GM21360 (cell line): ENCODE data around the gene PDHX.

Experiments
- ATAC-seq: cut with Tn5 transposase; IDR thresholded peaks from one replicate; pipeline ENCODE4 v1.9.1; 2021; ENCODE audit warnings: mild to moderate bottlenecking, moderate library complexity; ENCODE audit not compliant: unreplicated experiment

Gene PDHX

GRCh38 chr11:34988294-34989255 is 72.2 kb downstream of the PDHX start:
- peak; percentile 80 for ATAC-seq

DNA sequence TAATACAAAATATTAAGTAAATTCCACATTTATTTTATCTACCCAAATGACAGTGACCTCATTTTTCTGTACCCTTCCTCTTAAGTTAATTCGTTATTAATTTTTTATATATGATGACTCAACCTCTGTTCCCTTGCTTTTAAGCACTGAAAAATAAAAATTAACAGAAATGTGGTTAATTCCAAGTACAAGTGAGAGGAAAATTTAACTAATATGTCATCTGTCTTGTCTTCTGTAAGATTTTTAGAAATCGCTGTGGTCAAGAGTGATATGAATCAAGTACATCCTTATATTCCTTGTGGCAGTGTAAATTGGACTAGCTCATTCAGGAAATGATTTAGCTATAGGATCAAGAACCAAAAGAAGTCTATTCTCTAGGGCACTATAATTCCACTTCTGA is 74.5 kb downstream of the PDHX start:
- no peak for ATAC-seq

DNA sequence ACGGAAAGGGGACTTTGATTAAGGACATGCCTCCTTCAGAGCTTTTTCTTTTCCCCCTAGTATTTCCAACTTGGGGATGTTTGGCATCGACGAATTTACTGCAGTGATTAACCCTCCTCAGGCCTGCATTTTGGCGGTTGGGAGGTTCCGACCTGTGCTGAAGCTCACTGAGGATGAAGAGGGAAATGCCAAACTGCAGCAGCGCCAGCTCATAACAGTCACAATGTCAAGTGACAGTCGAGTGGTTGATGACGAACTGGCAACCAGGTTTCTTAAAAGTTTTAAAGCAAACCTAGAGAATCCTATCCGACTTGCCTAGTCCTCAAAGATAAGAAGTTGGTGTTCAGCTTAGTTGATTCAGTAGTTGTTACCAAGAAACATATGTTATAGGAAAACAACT is 78.4 kb downstream of the PDHX start:
- ATAC-seq: no peak

GRCh38 chr11:34996958-34997357 is 80.5 kb downstream of the PDHX start:
- ATAC-seq: no peak

DNA sequence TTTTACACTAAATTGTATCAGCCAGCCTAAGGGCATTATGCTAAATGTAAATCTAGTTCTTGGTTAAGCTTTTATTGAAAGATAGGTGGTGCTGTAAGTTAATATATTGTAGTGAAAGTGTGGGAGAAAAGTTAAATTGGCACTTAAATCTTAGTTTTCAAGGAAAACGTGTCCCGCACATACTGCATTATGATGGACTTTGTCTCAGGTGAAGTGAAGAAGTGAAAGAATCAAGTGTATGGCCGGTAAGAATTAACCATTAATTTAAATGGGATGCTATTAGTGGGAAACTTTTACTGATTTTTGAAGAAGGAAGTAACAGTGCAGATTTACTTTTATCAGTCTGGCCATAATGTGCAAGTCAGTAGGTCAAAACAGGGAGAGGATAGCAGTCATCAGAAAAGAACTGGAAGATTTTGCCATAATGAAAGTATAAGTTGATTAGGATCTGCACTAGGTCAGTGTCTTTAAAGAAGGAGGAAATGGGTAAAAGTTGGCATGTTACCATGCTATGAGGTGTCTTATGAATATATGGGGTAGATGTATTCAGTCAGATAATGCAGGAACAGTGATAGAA is 81.6 kb downstream of the PDHX start:
- ATAC-seq: no peak

- ATAC-seq: no peak
Measured at GRCh38 chr11:34999453-34999852, 83.0 kb downstream of the PDHX start.

DNA sequence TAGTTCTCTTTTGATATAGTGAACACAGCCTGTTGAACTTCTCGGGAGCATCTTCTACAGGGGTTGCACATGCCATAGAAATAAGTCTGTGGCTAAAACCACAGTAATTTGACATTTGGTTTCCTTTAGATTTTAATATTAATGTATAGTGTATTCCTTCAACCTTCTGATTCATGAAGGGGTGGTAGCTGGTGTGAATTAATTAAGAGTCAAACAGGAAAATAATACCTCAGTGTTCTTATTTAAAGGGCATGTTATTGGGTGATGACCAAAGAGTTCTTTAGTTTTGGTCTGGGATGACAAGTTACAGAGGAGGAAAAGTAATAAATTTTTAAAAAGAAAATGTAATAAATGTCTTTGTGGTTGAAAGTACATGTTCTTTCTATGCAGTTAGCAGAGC is 86.8 kb downstream of the PDHX start:
- ATAC-seq: no peak

GRCh38 chr11:35003658-35004057 is 87.2 kb downstream of the PDHX start:
- ATAC-seq: no peak

DNA sequence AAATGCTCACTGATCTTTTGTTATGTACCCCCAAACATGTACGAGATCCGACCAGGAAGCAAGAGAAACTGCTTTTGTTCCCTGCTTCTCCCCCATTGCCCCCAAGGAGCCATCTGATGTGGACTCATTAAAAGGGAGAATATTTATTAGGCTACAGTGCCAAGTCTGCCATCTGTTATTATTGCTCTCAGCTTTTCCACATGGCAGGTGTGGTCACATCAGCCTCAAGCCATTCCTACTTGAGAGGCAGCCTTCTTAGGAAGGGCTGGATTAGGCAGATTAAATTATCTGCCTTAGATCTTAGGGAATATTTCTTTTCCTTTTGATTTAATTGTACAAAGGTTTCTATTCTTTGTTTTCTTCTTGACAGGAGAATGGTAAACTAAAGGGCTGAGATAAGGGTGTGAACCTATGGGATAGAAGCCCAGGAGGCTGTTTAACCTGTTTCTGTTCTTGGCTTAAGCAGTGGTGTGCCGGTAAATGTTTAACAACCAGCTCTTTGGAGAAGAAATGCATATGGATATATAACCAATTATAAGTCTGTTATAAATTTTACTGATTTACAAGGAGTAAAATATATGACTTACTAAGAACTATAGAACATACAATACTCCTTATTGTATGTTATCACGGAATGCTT is 88.8 kb downstream of the PDHX start:
- ATAC-seq: no peak

GRCh38 chr11:35006389-35007128 is 90.1 kb downstream of the PDHX start:
- ATAC-seq: peak; percentile 86

- peak; percentile 56 for ATAC-seq
Measured at GRCh38 chr11:35007277-35007676, 90.9 kb downstream of the PDHX start.

- ATAC-seq: no peak
Measured at GRCh38 chr11:35009191-35009943, 92.9 kb downstream of the PDHX start.

- ATAC-seq: no peak
Measured at GRCh38 chr11:35009944-35010342, 93.5 kb downstream of the PDHX start.

DNA sequence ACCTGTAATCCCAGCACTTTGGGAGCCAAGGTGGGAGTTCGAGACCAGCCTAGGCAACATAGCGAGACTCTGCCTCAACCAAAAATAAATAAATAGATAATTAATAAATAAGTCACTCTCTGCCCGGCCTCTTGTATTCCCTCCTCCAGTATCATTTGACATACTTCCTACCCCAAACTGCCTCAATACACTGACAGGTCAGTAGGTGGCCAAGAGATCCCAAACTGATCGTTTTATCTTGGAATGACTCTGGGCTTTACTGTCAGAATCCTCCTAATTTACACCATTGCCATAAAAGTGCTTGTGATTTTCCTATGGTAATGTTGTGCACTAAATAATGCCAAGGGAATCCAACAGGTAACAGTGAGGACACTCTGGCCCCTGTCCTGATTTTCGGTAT is 94.2 kb downstream of the PDHX start:
- ATAC-seq: no peak

- no peak for ATAC-seq
Measured at GRCh38 chr11:35011389-35011788, 95.0 kb downstream of the PDHX start.

DNA sequence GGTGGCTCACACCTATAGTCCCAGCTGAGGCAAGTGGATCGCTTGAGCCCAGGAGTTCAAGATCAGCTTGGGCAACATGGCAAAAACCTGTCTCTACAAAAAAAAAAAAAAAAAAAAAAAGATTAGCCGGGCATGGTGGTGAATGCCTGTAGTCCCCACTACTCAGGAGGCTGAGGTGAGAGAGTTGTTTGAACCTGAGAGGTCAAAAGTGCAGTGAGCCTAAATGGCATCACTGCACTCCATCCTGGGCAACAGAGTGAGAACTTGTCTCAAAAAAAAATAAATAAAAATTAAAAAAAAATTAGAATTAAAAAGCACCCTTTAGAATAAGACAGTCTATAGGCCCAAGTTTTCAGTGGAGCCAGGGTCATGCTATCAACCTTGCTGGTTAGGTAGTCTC is 95.5 kb downstream of the PDHX start:
- ATAC-seq: peak; percentile 6

- peak; percentile 68 for ATAC-seq
Measured at GRCh38 chr11:35012467-35013191, 96.2 kb downstream of the PDHX start.

DNA sequence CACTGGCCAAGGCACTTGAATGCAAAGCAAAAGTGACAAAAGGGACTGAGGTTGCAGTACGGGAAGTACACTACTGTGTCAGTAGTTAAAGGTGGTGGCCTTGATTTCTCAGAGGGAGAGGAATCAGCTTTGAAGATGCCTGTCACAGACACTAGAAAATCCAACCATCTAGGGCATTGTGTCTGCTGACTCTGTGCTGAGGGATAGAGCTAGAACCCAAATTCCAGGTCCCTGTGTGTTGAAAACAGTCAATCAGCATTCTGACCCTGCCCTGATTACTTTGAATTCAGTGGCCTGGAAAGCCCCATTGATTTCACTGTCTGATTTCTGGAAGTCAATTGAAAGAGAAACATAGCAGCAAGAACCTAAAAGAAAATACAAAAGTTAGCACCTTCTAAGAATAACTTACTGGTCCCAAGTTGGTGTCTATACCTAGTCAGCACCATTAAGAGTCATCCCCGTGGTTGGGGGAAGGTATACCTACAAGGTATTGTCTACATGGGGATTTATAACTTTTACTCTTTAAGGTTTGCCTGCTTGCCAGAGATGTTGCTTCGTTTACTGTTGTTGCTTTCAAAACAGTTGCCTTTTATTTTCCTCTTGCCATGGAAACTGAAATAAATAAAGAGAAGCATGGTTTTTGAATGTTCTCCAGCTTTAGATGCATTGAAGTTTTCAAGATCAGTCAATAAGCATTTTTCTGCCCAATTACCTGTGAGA is 97.3 kb downstream of the PDHX start:
- peak; percentile 35 for ATAC-seq

DNA sequence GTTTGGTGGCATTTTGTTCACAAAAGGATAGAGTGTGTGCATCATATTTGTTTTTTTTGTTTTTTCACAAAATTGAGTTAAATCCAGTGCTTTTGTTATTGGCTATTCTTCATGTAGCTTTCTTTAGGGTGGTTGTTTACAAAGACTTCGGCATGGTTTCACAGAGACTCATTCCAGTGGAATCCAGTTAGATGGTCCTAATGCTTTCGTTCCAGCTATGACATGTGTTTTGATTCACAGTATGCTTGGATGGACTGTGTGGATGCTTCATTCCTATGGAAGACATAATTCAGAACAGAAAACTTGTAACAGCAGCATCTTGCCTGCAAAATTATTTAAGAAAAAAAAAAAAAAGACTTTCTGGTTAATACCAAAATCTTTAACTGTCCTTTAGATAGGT is 97.9 kb downstream of the PDHX start:
- ATAC-seq: no peak
